IPS-11a (cell line): ENCODE results near the gene SMAD6.

Experiments
- H3K4me3 ChIP-seq: one replicate; pipeline ENCODE4 v1.5.1; 2013; ENCODE audit warnings: low read depth, low read length, control low read depth

The SMAD6 gene

DNA sequence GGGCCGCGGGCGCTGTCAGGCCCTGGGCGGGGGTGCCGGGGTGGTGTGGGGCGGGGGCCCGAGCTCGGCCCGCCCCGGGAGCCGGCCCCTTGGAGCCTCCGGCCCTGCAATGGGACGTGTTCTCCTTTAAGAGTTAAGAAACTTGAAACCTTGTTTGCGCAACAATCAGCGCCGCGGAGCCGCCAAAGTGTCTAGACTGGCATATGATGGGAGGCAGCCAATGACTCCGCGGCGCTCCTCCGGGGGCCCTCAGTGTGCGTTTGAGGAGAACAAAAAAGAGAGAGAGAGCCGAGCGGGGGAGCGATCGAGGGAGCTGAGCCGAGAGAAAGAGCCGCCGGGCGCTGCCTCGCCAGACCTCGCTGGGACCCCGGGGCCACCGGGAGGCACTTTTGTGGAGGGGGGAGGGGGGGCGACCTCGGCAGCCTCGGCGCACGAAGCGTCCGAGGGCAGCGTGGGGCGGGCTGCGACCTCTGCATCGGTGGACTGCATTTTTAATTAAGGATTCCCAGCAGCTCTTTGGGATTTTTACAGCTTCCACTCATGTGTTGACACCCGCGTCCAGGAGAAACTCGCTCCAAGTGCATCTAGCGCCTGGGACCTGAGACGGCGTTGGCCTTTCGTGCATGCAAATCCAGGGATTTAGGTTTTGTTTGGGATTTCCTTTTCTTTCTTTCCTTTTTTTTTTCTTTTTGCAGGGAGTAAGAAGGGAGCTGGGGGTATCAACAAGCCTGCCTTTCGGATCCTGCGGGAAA lies at the start of gene SMAD6:
TSS of gene SMAD6 (plus strand) at position 202 of the 752 bp plus-strand sequence. CDS start 1,023 bp downstream, outside the sequence.
- peak within 1 kb of the TSS; percentile 65 for H3K4me3 ChIP-seq

DNA sequence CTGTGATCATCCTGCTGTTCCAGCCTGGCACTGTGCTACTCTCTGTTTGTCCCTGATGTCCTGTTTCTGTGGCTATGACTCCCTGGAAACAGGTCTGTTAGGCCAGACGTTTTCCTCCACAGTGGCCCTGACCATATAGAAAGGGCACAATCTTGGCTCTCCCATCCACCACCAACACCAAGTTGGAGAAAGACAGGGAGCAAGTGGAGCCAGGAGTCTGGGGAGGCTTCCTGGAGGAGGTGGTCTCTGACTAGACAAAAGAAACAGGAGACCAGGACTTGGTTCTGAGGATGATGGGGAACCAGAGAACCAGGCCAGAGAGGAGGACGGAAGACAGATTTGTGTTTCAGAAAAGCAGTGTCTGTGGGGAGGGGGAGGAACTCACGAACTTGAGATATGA lies 49.2 kb upstream of the SMAD6 start:
- H3K4me3 ChIP-seq = no peak overlapping the region

DNA sequence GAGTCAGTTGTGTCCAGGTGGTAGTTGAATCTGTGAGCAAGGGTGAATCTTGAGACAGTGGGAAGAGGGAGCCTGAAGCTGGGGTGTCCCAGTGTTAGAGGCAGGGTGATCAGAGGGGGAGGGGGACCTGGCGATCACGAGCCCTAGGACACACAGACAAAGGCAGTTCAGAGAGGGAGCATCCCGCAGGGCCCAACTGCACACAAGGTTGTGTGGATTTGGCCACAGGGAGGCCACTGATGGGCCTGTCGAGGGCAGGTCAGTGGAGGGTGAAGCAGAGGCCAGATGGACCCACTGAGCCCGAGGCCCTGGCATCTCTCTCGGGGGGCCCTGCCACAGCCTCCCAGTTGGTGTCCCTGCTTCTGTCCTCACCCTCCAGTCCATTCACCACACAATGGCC lies 48.6 kb upstream of the SMAD6 start:
- H3K4me3 ChIP-seq = no peak overlapping the region

DNA sequence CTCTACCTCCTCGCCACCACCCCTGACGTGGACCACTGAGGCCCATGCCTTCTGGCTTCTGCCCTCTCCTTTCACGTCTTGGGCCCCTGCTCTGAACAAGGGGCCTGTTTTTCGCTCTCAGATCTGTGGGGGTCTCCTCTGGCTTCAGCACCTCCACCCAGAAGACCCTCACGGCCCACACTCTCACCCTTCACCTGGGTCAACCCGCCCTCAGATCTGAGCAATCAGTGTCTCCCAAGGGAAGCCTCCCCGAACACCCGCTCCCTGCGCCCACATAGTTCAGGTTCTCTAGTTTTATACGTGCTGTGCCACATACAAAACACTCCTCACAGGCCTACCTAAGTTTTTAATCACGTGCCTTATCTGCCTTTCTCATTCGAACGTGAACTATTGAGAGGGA lies 48.2 kb upstream of the SMAD6 start:
- no peak overlapping the region for H3K4me3 ChIP-seq

DNA sequence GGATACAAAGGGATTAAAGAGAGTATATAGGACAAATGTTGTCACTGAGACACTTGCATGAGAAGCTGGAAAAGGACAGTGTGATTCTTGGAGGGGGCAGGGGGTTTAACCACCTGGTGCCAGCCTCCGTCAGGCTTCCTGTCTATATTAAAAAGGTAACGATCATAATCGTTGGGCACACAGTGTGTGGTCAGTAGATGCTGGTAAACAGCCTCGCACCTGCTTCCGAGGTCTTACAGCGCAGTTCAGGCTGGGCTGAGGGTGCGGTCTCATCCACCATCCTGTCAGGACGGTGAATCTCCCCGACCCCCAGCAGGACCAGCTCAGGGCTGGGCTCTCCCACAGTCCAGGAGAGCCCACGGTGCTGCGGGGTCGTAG lies 47.7 kb upstream of the SMAD6 start:
- H3K4me3 ChIP-seq = no peak overlapping the region

DNA sequence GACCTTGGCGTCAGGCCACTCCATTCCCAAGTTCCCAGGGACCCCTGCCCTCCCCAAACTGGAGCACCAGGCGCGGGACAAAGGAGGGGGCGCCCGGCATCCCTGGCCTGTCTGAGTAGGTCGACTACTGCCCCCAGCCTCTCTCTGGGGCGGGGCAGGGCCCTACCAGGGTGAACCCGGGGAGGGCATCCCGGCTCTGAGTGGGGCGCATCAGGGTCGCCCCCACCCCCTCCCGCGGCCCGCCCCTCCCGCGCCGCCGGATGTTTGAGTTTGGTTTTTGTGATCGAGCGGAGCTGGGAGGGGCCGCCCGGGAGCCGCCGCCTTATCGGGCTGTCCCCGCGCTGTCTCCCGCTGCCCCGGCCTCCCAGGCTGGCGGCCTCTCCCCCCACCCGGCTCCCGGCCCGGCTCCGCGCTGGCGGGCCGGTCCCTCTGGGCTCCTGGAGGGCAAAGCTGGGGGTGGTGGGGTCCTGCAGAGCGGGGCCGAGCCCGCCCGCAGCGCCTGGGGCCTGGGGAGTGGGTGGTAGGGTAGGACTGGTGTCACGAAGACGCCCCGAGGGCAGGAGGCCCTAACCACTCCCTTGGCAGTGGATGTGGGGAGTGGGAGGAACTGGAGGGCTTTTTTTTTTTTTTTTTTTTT lies 47.2 kb upstream of the SMAD6 start:
- H3K4me3 ChIP-seq = peak overlapping the region; percentile 4

DNA sequence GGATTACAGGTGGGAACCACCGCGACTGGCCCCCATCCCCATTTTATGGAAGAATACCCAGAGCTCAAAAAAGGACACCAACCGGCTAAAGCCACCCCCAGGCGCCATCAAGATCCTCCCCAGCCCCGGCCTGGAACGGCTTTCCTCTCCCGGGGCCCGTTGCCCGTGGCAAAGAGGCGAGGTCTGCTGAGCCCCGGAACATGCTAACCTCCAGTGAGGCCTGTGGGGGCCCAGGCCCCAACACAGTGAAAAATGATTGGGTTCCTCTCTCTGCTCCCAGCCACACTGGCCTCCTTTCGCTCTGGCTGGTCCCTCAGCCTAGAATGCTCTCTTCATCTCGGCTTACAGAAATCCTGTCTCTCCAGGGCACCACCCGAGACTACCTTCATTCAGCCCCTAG lies 46.5 kb upstream of the SMAD6 start:
- H3K4me3 ChIP-seq = no peak overlapping the region

DNA sequence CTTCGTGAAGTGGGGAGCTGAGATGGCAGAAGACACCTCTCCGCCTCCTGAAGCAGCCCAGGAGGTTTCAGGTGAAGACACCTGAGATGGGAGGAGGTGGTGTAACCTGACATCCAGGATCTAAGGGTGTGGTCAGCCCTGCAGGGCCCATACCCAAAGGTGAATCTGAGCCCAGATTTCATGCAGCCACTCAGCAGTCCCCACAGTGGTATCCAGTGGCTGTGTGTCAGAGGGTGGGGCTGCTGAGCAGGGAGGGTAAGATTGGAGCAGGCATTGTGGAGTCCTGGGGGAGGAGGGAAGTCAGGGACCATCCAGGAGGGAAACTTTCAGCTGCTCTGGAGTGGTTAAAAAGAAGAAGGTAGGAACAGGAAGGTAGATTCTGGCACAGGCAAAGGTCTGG lies 46.0 kb upstream of the SMAD6 start:
- no peak overlapping the region for H3K4me3 ChIP-seq

DNA sequence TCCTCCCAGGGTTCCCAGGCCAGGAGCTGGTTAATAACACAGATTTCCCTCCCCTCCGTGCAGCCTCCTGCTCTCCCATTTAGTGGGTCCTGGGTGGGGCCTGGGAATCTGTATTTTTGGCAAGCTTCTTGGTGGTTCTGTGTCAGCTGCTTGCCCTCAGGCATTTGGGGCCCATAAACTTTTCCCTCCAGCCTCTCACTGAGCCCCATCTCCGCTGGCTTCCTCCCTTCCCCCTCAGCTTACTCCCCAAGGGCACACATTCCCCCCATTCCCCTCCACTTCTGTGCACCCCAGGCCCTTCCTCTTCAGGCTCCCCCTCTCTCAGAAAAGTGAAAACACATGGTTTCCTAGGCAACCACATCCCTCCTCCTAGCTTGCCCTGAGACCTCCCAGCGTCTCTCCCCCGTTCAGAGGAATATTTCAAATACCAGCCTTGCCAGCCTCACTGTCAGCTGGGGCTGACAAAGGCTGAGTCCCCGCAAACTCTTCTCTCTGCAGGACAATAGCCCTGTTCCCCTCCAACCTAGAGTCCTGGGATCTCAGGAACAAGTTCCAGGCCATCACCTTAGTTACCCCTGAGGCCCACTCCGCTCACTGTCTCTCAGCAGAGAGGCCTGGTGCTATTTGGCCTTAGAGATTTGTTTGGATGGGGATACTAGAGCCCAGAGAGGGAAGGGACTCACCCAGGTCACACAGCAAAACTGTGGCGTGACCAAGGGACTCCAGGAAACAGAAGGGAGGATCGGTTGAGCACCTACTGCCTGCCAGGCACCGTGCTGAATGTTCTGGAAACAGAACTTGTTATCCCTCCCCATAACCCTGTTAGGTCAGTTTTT lies 44.6 kb upstream of the SMAD6 start:
- H3K4me3 ChIP-seq = no peak overlapping the region

DNA sequence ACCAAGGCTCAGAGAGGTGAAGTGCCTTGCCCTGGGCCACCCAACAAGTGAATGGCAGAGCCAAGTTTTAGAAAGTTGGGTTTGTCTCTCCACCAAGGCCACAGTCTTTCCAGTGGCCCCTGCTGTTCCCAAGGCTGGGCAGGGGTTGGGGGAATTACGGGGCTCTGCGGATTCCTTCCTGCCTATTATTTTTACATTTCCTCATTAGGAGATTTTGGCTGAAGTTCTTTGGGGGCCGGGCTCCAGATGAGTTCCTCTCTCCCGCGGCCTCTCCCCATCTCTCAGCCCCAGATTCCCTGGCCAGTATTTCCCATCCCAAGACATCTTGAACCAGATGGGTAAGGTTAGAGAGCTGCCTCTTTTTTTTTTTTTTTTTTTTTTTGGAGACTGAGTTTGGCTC lies 44.0 kb upstream of the SMAD6 start:
- H3K4me3 ChIP-seq = no peak overlapping the region

DNA sequence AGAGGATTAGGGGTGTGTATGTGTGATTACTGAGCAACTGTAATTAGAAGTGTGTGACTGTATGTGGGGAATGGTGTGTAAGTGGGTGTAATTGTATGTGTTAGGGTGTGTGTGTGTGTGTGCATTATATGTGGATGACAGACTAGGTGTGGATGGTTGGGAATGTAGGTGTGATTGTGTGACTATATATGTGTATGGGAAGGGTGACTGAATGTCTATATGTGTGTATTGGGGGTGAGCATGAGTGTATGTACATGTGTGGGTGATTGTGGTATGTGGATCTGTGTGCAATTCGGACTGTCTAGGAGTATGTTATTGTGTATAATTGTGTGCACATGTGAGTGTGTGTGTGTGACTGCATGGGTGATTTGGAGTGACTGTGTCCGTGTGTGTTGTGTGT lies 43.2 kb upstream of the SMAD6 start:
- no peak overlapping the region for H3K4me3 ChIP-seq

DNA sequence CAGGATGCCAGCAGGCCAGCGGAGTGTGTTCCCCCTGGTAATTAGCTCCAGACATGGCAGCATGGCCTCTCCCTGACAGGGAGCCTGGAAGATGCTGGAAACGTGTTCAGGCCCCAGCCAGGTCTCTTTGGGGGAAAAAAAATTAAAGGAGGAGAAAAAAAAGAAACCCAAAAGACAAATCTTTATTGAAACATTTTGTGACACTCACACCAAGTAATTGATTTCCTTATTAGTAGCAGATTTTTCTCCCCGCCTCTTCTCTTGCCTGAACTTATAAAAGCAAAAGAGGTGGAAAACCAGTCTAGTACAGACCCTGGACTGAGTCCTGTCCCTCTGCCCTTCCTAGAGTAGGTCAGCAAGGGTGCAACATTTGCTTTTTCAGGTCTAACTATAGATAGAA lies 42.7 kb upstream of the SMAD6 start:
- H3K4me3 ChIP-seq = no peak overlapping the region

DNA sequence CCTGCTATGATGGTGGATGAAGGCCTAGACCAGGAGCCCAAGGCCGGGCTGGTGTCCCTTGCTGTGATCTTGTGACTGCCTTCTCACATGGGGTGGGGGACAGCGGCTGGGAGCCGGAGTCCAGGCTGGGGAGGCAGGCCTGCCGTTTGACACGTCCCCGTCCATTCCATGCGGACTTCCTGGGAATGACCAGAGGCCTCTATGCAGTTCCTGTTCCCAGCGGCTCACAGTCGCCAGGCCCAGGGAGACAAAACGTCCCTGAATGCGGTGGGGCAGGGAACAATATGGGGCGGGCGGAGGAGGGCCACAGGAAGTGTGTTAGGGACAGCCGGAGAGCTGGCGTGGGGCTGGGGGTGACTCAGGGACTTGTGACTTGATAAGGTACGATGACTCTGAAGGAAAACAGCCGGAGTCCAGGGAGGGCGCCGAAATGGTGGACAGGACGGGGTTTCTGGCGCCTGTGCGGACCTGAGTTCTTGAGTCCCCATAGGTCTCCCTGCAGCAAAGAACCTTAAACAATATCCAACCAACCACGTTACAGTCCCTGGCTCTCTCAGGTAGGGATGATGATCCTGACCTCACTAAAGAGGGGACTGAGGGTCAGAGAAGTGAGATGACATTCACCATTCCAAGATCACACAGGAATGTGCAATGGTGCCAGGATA lies 40.5 kb upstream of the SMAD6 start:
- H3K4me3 ChIP-seq = no peak overlapping the region

DNA sequence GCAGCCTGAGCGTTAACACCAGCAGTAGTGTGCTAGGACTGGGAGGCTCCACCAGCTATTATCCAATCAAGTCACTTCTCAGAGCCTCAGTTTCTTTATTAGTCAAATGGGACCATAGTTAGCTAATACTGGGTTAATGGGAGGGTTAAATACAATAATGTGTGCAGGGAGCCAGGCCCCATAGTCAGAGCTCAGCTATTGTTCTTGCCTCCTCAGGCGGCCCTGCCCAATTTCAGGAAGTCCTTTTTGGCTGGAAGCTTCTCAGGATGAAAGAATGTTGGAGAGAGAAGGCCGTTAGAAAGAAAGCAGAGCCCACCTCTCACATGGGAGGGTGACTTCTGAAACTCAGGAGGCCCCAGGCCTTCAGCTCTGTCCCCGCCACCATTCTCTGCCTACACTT lies 39.5 kb upstream of the SMAD6 start:
- H3K4me3 ChIP-seq = no peak overlapping the region

DNA sequence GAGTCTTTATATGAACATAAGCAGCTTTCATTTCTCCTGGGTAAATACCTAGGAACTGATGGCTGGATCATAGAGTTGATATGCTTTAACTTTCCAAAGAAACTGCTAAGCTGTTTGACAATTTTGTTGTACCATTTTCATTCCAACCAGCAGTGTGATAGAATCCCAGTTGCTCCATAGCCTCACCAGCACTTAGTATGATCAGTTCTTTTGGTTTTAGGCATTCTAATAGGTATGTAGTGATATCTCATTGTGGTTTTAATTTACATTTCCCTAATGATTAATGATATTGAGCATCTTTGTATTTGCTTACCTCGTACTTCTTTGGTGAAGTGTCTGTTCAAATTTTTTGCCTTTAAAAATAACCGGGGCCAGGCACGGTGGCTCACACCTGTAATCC lies 38.4 kb upstream of the SMAD6 start:
- H3K4me3 ChIP-seq = no peak overlapping the region

DNA sequence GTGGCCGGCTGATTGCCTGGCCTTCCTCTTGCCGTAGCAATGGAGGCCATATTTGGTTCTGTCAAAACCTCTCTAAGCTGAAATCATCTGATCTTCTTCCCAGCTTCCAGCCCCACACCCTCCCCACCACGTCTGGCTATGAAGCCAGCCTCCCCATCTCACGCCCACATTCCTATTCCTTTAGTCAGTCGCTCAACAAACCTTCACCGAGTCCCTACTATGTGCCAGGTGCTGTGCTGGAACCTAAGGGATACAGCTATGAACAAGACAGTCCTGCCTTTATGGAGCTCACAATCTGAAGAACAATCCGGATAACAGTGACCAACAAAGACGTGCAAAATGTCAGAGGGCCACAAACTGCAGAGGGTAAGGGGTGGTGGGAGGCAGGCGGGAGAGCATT lies 31.9 kb upstream of the SMAD6 start:
- H3K4me3 ChIP-seq = no peak overlapping the region

DNA sequence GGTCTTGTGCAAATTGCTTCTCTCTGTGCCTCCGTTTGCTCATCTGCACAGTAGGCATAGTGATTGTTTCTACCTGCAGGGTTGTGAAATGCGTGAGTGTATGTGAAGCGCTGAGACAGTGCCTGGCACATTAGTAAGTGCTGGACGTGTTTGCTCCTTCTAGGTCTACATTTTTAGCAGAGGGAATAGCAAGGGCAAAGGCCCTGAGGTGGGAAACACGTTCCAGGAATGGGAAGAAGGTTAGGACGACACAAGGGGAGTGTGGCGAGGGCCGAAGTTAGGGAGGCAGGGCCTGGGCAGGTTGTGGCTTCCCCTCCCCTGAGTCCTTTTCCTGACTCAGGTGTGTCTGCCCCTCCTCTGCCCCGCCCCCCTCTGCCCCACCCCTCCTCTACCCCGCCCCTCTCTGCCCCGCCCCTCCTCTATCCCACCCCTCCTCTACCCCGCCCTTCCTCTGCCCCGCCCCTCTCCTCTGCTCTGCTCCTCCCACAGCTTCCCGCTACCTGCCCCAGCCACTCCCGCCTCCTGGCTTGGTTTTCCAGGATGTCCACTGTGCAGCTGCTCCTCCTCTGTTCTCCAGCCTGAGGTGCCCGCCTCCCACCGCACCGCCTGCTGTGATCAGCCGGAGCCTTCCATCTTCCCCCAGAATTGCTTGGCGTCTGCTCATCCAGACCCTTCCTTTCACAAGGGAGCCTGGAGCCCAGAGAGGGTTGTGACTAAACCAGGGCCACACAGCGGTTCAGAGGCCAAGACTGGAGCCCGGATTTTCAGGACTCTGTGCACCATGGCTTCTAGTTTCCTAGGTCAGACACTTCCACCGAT lies 31.1 kb upstream of the SMAD6 start:
- no peak overlapping the region for H3K4me3 ChIP-seq

DNA sequence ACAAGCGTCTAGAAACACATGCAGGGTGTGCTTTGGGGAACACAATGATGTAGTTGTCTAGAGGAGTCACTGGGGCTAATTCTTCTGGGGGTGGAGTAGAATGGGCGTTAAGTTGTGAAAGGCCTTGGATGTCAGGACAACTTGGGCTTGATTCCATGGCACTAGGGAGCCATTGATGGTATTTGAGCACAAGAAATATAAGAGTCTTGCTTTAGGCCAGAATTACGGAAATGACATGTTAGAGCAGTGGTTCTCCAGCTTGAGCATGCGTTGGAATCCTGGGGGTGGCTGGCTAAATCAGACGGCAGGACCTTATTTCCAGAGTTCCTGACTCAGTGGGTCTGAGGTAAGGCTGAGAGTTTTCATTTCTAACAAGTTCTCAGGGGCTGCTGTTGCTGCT lies 29.2 kb upstream of the SMAD6 start:
- no peak overlapping the region for H3K4me3 ChIP-seq

DNA sequence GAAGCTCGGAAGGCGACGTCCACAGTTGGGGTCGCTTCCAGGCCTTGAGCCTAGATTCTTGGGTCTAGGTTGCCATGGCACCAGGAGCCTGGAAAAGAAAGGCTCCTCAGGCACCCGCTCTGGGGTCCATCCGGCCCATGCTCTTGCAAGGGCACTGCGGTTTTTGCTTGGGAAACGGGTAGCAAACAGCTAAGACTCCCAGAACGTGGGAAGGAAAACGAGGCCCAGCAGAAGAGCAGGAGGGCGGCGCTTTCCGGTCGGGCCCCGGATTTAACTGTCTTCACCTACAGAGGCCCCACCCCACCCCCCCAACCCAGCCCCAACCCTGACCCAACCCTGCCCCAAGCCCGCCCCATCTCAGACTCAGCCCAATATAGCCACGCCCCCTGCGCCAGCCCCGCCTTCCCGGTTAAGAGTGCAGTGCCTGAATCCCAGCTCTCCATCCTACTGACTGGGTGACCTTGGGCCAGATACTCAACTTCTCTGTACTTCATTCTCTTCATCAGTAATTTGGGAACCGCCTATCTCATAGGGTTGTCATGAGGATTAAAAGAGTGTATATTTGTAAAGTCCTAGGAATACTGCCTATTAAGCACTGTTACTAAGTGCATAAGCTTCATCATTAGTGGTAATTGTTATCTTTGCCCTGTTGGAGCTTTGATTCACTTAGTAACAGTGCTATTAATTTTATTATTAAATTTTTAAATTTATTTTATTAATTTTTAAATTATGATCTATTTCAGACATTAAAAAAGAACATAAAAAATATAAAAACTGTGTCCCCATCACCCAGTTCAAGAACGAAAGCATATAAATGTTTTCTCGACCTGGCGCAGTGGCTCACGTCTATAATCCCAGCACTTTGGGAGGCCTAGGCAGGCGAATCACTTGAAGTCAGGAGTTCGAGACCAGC lies 28.4 kb upstream of the SMAD6 start:
- H3K4me3 ChIP-seq = no peak overlapping the region

DNA sequence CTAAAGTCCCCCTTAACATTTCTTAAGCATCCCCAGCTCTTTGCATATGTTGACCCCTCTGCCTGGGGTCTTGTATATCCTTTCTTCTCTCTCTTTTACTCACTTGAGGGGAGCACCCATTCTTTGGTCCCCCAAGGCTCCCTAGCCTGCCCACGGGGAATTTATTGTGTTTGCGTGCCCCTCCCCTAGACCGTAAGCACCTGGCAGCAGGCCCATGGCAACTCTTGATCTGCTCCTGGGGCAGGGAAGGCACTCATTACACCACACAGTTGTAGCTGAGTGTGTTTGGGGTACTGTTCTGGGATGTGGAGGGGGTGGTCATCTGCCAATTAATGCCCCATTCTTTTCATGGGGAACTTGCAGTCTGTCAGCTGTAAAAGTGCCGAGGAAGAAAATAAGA lies 27.3 kb upstream of the SMAD6 start:
- H3K4me3 ChIP-seq = no peak overlapping the region
